Dermis blood vessel endothelial cell (primary cell): ENCODE data around the gene BNC2. TPM values are rescaled to one million over a fixed set of nuclear protein-coding genes. Genes with fewer than 3 reads are reported as not detected.
"Not testable (repeated sequence)": the region's sequence is repeated elsewhere in the genome, so short reads cannot be mapped to it uniquely, and the experiment has no call there.

Source experiments
- DNase-seq: peaks from one replicate; pipeline ENCODE4 v3.0.0; 2010
- total RNA-seq: library from RNA; depleted of rRNA; stranded (reverse); fragments of >200 nt; gene quantifications from 2 replicates; pipeline ENCODE4 v1.2.3, GENCODE V29; 2014

BNC2 gene, protein sequence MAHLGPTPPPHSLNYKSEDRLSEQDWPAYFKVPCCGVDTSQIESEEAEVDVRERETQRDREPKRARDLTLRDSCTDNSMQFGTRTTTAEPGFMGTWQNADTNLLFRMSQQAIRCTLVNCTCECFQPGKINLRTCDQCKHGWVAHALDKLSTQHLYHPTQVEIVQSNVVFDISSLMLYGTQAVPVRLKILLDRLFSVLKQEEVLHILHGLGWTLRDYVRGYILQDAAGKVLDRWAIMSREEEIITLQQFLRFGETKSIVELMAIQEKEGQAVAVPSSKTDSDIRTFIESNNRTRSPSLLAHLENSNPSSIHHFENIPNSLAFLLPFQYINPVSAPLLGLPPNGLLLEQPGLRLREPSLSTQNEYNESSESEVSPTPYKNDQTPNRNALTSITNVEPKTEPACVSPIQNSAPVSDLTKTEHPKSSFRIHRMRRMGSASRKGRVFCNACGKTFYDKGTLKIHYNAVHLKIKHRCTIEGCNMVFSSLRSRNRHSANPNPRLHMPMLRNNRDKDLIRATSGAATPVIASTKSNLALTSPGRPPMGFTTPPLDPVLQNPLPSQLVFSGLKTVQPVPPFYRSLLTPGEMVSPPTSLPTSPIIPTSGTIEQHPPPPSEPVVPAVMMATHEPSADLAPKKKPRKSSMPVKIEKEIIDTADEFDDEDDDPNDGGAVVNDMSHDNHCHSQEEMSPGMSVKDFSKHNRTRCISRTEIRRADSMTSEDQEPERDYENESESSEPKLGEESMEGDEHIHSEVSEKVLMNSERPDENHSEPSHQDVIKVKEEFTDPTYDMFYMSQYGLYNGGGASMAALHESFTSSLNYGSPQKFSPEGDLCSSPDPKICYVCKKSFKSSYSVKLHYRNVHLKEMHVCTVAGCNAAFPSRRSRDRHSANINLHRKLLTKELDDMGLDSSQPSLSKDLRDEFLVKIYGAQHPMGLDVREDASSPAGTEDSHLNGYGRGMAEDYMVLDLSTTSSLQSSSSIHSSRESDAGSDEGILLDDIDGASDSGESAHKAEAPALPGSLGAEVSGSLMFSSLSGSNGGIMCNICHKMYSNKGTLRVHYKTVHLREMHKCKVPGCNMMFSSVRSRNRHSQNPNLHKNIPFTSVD
- total RNA-seq = 8.6 and 12.1 TPM in 2 replicates

DNA sequence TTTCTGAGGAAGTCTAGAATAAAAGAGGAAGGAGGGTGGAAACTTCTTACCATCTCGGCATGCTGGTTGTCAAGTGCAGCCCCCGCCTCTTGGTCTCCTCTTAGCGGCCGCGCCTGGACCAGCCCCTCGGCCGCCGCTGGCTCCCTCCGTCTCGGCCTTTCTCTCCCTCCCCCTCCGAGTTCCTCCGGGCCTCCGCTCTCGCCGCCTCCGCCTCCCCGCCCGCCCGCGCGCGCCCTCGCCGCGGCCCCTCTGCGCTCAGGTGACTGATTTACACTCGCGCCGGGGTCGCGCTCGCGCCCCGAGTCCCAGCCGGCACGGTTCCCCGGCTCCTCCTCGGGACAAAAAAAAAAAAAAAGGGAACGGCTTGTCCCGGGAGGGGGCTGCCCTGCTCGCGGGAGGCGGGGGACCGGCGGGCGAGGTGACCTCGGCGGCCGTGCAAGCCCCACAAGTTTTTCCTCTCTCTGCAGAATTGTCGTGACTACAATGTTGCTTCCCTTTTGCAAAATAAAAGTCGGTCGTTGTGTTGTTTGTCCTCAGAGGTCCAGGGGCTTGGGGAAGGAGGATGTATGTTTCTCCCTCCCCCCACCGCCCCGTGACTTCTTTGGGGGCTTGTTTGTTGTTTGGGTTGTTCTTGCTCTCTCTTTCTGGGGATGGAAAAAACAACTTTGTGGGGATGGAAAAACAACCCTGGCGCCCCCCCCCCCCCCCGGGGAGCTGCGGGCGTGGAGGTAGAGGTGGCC lies at the start of gene BNC2:
TSS of gene BNC2 (minus strand) at position 75 of the 740 bp plus-strand sequence. CDS start at position 53, 22 bp downstream.
- peak; percentile 64 for DNase-seq

DNA sequence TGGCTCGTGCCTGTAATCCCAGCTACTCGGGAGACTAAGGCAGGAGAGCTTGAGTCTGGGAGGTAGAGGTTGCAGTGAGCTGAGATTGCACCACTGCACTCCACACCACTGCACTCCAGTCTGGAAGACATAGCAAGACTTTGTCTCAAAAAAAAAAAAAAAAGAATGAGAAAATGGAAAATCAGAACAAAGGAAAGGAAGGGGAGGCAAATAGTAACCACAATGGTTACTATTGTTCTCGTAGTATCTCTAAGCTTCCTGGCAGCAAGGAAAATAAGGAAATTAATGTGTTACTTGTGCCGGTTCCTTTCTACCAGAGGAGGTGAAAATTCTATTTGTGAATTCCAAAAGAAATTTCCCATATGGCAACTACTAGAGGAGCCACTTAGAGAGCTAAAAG lies 48.5 kb upstream of the BNC2 start:
- DNase-seq = peak; percentile 32

DNA sequence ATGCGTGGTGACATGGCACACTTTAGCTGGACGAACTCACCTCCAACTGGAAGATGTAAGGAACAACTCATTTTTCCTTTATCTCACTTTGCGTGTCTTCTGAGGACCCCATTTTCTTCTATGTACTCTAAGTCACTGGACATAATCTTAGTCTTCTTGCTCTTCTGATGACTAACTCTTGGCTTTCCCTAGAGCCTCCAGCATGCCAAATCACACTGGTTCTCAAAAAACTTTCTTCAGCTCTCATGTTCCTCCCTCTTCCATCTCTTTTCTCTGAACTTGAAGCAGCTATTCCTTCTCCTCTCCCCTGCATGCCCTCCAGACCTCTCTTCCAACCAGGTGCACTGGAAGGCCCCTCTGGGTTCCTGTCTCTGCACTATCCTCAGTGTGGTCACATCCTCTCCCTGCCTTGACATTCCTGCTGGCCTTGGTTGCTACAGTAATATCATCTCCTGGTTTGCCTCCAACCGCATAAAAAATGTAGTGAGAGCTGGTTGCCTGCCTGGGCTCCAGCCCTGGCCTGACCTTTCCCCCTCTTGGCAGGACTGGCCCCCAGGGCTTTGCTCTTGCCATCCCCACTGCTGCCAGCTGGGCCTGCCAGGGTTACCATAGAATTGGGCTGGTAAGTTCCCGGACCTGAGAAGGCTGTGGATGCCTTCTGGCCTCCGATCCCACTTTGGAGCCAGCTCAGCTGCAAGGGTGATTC lies 44.8 kb upstream of the BNC2 start:
- DNase-seq = no peak

DNA sequence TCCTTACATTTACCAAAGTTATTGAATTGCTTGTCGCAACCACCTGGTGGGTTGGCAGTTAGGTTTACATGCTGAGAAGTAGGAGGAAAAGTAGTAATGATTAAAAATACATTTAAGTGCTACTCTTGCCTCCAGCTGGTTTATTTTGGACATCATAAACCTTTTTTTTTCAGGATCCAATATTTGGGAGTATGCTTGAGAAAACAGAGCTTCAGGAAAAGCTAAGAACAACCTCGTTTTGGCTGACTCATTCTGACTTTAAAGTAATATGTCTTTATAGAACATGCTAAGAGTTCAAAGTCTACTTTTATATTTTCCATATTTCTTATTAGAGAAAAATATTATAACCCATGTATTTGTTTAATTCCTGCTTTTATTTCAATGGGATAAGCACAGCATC lies 41.7 kb upstream of the BNC2 start:
- DNase-seq = no peak

DNA sequence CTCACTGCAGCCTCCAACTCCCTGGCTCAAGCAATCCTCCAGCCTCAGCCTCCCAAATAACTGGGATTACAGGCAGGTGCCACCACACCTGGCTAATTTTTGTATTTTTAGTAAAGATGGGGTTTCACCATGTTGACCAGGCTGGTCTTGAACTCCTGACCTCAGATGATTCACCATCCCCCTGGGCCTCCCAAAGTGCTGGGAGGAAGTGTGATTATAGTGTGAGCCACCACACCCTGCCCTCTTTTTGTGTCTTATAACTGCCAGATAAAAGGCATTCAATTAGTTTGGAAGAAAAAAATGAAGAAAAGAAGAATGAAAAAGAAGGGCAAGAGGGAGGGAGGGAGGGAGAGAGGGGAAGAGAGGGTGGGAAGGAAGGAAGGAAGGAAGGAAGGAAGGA lies 37.7 kb upstream of the BNC2 start:
- not testable (repeated sequence) for DNase-seq

DNA sequence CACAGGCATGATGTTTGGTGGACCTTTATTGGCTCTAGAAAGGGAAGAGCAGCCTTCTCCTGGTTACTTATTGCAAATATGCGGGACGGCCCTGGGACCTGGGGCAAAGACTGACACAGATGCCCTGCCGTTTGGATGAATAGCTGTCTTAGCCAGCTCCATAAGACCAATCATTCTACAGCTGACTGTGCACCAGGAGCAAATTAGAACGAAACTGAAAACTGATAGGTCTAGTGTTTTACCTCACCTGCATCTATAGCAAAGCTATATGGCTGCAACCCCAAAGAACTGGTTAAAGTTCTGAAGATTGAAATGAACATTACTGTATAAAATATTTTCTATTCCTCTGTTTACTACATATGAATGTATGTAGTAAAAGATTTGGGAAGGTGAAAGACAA lies 34.2 kb upstream of the BNC2 start:
- DNase-seq = no peak

DNA sequence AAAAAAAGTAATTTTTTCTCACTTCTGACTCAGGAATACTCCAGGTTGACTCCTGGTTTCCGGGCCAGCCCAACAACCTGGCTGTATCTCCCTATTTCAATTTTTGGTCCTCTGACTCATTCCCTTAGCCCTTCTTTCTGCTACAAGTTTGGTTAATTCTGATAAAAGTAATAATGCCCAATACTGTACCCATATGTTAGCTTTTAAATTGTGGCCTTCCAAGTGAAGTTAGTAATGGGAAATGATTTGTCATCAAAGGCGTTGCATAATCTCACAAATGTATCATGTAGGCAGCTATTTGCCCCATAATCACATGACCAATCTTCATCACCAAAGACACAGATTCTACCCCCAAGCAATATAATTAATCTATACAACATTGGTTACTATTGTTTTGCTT lies 31.1 kb upstream of the BNC2 start:
- DNase-seq = no peak

DNA sequence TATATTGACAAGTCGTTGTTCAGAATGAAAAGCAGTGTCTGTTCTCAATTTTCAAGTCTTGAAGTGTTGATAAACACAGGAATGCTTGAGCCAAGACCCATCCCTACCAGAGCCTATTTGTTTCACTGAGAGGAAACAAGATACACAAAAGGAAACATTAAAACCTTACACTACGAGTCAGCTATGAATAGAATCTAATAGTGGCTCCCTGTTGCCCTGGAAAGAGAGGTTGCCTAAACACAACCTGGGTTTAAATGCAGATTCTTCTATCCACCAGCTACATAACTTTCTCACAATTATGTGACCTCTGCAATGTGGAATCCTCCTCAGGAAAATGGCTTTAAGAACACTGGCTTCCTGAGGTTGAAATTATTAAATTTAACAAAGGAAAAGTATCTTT lies 29.1 kb upstream of the BNC2 start:
- peak; percentile 36 for DNase-seq

DNA sequence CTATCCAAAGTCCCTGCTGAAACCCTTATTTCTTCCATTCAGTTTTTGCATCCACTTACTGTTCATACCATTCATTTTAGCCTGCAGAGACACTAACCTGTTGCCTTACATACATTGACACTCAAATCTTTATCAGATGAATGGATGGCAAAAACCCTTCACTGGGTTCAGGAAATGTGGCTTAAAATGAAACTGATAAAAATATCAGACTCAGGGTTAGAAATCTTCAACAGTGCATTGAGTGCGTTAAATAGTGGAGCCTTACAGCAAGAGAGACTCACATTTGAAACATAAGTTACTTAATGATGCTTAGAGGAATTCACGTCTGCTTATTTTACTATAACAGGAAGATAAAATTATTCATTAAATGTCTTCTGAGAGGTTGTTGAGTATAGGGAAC lies 28.0 kb upstream of the BNC2 start:
- DNase-seq = no peak

DNA sequence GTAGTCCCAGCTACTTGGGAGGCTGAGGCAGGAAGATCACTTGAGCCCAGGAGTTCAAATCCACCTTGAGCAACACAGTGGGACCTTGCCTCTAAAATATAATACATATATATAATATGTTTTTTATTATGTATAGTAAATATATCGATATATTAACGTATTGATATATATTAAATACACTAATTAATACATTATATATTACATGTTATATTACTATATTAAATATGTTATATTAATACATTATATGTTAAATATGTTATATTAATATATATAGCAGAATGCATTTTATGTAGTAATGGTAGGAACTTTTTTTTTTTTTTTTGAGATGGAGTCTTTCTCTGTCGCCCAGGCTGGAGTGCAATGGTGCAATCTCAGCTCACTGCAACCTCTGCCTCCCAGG lies 18.1 kb upstream of the BNC2 start:
- DNase-seq = no peak

DNA sequence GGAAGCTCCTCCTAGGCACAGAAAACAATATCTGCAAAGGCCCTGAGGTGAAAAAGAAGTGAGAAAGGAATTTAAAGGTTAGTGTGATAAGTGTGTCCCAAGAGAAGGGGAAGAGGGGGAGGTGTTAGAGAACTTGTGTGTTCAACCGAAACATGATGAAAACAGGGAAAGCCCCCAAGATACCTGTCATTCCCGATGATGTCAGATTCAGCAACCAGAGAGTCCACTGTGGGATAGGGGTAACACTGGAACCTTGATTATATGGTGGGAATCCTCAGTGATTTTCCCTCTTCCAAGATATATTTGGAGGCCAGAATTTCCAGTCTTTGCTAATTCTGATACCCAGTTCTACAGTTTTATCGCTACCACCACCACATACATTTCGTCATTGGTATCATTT lies 15.5 kb upstream of the BNC2 start:
- DNase-seq = no peak

DNA sequence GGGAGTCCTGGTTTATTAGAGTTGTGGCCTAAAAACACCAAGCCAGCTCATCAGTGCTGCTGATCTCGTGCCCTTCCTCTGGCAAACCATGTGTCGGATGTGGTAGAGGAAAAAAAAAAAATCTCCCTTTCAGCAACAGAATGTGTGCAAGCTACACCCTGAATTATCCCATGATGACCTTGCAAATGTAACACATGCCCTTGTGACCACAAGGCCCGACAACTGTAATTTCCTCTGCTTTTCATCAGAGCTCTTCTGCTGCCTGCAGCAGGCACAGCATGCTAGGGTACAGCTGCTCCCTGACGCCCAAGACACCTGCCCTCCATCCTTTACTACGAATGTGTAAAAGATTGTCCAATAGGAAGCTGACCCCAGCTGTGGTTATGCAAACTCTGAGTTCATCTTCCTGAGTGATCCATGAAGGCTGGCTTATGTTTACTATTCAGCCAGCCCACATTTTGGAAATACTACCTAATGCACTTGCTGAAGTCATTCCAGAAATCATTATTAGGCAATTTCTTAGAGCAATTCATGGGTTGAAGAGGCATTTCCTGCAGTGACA lies 14.6 kb upstream of the BNC2 start:
- no peak for DNase-seq

DNA sequence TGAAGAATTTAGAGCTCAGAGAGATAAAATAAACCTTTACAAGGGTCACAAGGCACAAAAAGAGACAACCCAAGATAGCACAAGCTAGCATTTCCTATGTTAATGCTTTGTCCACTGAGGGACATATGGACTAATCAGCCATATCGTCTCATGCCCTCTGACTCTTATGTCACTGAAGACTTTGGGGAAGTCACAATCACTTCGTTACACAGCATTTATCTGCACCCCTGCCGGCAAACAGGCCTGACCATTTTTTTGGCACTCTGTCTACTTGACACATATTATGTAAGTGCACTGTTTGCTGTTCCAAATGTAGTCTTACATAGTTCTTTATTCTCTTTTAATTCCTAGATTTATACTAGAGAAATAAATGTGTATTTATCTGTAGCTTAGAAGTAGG lies 13.9 kb upstream of the BNC2 start:
- no peak for DNase-seq

DNA sequence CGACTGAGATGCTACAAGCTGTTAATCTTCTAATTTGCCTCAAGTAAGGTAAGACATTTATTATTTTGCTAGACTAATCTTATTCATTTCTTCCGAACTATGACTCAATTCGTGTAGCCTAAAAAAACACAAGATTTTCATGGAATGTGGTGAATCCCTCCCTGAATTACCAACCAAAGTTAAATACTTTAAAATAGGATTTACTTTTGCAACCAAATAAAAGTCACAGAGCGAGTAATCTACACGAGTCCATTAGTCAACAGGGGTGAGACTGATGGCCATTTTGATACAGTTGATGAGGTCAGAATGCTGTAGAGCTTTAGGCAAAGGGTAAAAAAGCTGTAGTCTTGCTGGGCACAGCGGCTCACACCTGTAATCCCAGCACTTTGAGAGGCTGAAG lies 13.1 kb upstream of the BNC2 start:
- DNase-seq = no peak

DNA sequence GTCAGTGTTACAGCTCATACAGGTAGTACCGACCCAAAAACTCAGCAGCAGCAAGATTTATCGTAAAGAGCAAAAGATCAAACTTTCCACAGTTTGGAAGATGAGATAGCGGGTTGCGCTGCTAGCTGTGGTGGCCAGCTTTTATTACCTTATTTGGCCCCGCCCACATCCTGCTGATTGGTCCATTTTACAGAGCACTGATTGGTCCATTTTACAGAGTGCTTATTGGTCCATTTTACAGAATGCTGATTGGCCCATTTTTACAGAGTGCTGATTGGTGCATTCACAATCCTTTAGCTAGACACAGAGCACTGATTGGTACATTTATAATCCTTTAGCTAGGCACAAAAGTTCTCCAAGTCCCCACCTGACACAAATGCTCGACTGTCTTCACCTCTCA lies 12.0 kb upstream of the BNC2 start:
- DNase-seq = not testable (repeated sequence)

DNA sequence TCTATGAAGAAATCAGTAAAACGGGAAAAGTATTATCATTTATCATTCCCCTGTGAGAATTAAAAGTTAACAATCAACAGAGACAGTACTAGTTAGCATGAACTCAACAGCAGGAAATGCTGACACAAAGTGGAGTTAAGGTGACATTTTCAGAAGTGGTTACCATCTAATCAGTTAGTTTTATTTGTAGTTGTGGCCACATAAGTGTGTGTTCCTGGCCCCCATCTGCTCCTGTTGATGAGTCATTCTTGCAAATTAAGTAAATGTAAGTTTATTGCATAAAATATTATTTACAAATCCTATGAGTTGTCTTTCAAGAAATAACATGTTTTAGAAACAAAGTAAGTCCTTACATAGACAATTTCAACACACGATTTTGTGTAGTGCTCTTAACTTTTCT lies 8.9 kb upstream of the BNC2 start:
- no peak for DNase-seq

DNA sequence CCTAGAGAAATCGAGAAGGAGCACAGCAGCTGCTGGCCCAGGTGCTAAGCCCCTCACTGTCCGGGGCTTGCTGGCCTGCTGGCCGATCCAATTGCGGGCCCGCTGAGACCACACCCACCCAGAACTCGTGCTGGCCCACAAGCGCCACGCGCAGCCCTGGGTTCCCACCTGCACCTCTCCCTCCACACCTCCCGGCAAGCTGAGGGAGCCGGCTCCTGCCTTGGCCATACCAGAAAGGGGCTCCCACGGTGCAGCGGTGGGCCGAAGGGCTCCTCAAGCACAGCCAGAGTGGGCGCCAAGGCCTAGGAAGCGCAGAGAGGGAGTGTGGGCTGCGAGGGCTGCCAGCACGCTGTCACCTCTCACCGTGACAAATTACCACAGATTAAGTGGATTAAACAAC lies 6.8 kb upstream of the BNC2 start:
- DNase-seq = no peak

DNA sequence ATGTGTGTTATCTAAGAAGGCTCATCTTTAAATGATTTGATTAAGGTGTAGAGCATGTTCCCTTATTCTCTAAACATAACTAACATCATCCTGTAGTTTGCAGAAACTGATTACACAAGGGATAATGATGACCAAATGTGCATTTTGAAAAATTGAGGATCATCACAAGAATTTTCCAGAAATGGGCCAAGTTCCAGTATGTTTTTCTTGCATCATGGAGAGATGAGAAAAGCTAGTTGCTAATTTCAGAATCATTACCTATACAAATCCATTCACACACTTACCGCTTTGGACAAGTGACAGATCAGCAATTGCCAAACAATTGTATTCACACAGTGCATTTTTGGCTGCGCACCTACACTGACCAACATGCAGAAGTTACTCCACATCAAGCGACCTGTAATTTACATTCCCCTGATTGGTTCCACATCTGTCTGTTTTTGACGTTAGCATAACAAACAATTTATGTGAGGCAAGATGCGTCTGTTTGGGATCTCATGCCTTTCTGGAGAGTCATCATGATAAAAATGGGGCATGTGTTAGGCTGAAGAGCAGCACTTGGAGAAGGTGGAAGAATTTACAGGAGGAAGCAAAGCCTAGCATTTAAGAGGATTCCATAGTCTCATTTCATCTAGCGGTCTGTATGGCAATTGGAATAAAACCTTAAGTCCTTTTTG lies 2.8 kb upstream of the BNC2 start:
- DNase-seq = no peak

DNA sequence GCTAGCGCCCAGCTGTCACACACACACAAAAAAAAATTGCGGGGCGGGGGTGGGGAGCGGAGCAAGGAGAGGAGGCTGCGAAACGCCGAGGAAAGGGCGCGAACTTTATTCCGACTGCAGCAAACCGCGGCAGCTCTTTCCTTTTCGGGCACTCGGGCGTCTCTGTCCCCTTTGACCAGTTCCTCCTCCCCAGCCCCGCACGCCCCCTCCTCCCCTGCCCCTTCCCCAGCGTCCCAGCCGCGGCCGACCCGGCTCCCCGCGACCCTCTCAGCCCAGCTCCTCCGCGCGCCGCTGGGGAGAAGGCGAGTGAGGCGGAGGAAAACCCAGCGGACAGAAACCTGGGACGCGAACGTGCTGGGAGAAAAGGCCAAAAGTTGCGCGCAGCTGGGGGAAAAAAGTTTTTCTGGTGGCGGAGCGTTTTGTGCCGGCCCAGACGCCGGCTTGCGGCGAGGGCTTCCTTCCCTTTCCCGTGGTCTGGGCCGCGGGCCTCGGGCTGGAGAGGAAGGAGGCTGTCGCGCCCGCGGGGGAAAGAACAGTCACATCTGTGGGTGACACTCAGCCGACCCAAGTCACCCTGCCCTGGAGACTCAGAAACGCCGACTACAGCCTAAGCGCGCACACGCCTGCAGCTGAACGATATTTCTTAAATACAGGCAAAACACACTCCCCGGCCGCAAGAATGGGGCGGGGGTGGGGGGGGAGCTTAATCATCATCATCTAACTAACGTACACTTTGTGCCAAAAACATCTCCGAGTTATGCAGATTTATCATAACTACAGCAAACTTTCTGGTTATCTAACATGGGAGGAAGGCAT lies 1.1 kb upstream of the BNC2 start:
- DNase-seq = peak; percentile 63
